GM18508 (cell line): Measurements from ENCODE around the gene ACTR5.
"Not testable (repeated sequence)": the region's sequence is repeated elsewhere in the genome, so short reads cannot be mapped to it uniquely, and the experiment has no call there.

Source experiments
- ATAC-seq: cut with Tn5 transposase; IDR thresholded peaks from one replicate; pipeline ENCODE4 v1.9.1; 2021; ENCODE audit warnings: moderate number of reproducible peaks; ENCODE audit not compliant: insufficient read depth, unreplicated experiment

Gene ACTR5

GRCh38 chr20:38800882-38801281 lies 52.6 kb downstream of the ACTR5 start:
- no peak for ATAC-seq

DNA sequence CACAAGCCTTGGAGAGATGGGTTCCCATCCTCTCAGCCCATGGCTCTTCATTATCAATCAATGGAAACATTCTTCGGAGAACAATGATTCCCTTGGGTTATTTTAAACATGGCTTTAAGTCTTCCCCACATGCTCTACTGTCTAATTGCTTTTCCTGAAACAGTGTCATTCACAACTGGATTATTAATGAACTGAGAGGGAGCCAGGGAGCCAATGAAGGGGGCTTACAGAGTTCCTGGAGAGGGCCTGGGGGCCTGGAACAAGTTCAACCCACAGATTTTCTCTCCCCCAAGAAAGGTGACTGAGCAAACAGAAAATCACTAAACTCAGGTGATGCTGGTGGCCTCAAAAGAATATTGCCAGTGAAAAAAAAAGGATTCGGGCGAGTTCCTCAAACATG lies 56.0 kb downstream of the ACTR5 start:
- ATAC-seq = no peak

GRCh38 chr20:38804682-38805501 lies 56.6 kb downstream of the ACTR5 start:
- ATAC-seq = no peak

DNA sequence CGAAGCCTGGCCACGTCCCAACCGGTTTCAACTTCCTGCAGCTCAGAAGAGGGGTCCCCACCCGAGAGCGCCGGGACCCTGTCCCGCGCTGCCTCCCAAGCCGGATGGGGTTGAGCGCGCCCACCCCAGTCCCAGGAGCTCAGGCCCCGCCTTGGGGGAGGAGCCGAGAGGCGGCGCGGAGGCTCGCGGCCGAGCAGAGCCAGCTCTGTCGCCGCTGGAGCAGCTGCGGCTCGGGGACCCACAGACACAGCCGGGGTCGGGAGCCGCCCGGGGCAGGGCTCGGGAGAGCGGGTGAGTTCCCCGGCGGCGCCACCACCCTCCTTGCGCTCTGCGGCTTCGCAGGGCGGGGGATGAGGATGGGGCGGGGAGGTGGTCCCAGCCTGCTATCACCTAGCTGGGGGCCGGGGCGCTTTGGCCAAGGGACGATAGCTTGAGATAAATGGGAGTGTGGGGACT lies 57.3 kb downstream of the ACTR5 start, which contains the start of gene PPP1R16B:
Gene PPP1R16B, plus strand, starts transcription at position 196 of the 456 bp plus-strand sequence. CDS start 30,229 bp downstream, outside the sequence.
- no peak for ATAC-seq

GRCh38 chr20:38805958-38806854 lies 57.9 kb downstream of the ACTR5 start:
- ATAC-seq = no peak

- no peak for ATAC-seq
Measured at GRCh38 chr20:38806855-38807655, 58.8 kb downstream of the ACTR5 start.

DNA sequence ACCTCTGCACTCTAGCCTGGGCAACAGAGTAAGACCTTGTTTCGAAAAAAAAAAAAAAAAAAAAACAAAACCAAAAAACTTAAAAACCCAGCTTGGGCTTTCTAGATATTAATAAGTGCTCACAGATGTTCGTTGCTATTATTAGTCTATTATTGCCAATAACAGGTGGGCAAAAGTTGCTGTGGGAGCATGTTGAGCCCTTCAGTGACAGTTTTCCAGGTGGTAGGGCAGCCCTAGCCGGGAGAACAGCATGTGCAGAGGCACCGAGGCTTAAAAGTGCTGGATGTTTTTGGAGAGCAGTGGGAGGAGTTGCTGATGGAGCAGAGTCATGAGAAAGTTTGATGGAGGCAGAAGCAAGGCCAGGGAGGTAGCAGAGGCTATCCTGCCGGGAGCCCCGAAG lies 61.7 kb downstream of the ACTR5 start:
- ATAC-seq = no peak

- ATAC-seq = no peak
Measured at GRCh38 chr20:38810926-38811630, 62.8 kb downstream of the ACTR5 start.

DNA sequence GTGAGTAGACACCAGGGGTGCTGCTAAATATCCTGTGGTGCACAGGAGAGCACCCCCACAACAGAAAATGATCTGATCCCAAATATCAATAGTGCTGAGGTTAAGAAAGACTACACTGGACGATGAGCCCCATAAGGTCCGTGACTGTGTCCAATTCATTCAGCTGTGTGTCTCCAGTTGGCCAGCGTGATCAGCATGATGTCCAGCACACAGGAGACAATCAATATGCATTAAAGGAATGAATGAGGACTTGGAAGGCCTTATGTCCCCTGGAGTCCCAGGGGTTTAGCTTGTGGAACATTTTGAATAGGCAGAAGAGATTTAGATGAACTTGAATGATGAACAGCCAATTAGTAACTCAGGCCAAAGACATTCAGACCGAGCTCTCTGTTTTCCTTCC lies 63.5 kb downstream of the ACTR5 start:
- ATAC-seq = no peak

DNA sequence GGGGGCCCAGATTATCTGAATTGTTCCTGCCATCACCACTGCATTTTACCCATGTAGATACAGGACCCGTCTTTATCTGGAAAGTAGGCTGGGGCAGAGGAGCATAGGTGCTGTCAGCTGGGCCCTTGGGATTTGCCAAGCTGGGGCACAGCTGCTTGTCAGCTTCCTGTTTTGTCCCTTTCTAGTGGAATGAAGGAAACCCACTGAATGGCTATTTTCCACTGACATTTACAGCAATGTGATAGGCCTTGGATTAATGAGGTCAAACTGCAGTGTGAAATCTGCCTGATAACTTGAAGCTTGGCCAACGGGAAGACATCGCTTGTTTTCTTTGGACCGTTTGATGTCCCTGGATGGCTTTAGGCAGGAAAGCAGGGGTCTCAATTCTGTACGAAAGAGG lies 63.9 kb downstream of the ACTR5 start:
- ATAC-seq = no peak

- no peak for ATAC-seq
Measured at GRCh38 chr20:38812709-38813573, 64.7 kb downstream of the ACTR5 start.

DNA sequence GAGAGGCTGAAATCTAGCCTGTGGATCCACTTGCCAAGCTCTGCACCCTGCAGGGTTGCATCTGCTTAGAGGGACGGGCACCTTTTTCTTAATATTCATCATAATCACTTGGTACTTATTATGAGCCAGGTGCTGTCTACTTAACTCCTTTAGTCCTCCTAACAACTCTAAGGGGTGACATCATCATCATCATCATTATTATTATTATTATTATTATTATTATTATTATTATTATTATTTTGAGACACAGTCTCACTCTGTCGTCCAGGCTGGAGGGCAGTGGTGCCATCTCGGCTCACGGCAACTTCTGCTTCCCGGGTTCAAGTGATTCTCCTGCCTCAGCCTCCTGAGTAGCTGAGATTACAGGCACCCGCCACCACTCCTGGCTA lies 65.3 kb downstream of the ACTR5 start:
- ATAC-seq = not testable (repeated sequence)

DNA sequence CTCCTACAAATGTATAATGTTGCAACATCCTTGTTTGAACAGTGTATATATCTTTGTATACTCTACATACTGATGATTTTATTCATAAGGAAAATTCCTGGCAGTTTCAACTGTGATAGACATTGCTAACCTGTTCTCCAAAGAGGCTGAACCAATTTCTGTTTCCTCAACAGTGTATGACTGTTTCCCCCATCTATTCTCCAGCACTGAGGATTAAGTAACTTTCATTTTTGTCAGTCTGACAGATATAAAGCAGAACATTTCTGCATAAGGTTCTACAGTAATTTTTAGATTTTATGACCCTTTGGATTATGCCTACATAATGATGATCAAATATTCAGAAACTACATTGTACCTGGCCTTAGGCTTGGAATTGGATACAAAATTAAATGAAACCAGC lies 67.2 kb downstream of the ACTR5 start:
- ATAC-seq = no peak

DNA sequence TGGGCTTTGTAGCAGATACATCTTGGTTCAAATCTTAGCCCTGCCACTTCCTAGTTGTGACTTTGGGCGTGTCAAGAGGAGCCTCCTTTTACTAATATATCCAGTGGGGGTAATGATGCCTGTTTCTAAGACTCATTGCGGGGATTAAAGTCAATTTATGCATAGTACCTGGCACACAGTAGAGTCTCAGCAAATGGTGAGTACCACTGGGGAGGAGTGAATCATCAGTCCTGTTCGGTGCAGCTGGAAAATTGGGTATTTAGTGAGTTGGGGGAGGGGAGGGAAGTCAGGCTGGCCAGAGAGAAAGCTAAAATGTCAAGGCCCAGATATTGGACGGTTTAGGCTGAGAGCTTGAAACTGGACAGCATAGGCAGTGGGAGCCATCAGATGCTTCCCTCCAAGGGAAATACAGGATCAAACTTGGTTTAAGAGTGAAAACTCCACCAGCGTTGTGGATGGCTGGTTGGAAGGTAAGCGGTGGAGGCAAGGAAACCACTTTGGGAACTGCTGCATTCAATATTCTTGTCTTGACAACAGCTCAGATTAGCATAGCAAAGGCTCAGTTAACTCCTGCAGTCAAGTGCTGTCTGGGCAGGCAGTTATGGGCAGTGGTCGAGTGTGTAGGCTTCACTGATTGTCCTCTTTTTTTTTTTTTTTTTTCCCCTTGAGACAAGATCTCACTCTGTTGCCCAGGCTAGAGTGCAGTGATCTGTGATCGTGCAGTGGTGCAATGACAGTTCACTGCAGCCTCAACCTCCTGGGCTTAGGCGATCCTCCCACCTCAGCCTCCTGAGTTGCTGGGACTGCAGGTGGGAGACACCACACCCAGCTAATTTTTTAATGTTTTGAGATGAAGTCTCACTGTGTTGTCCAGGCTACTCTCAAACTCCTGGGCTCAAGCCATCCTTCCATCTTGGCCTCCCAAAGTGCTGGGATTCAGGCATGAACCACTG lies 70.1 kb downstream of the ACTR5 start:
- ATAC-seq = no peak
